ENCODE data around the gene ASB8.
"Not testable (repeated sequence)": the region's sequence is repeated elsewhere in the genome, so short reads cannot be mapped to it uniquely, and the experiment has no call there.

ASB8 gene

GRCh38 chr12:48182631-48183030 is 25.3 kb upstream of the ASB8 start:
- no peak for DNase-seq

- no peak for DNase-seq
Measured at GRCh38 chr12:48180857-48181495, 23.7 kb upstream of the ASB8 start.

GRCh38 chr12:48180424-48180823 is 23.1 kb upstream of the ASB8 start:
- DNase-seq: no peak

GRCh38 chr12:48179466-48179865 is 22.2 kb upstream of the ASB8 start:
- DNase-seq: no peak

GRCh38 chr12:48177982-48178381 is 20.7 kb upstream of the ASB8 start:
- no peak for DNase-seq

GRCh38 chr12:48176417-48176751 is 19.1 kb upstream of the ASB8 start:
- no peak for DNase-seq

- no peak for DNase-seq
Measured at GRCh38 chr12:48175613-48176416, 18.5 kb upstream of the ASB8 start.

- DNase-seq: no peak
Measured at GRCh38 chr12:48169011-48169410, 11.7 kb upstream of the ASB8 start.

GRCh38 chr12:48165089-48165981 is 8.0 kb upstream of the ASB8 start:
- DNase-seq: peak in 5 of 6 experiments; percentile 31 to 79 (median 39)

- no peak for DNase-seq
Measured at GRCh38 chr12:48164451-48164850, 7.1 kb upstream of the ASB8 start.

- no peak for DNase-seq
Measured at GRCh38 chr12:48163150-48163747, 5.9 kb upstream of the ASB8 start.

- DNase-seq: no peak
Measured at GRCh38 chr12:48160807-48161206, 3.5 kb upstream of the ASB8 start.

- no peak for DNase-seq
Measured at GRCh38 chr12:48160046-48160445, 2.7 kb upstream of the ASB8 start.

- no peak for DNase-seq
Measured at GRCh38 chr12:48157889-48158370, 615 bp upstream of the ASB8 start.

- DNase-seq: peak in 1 of 6 experiments; percentile 40
Measured at GRCh38 chr12:48156652-48157017, 680 bp downstream of the ASB8 start.

- not testable (repeated sequence) for DNase-seq
Measured at GRCh38 chr12:48155786-48156185, 1.5 kb downstream of the ASB8 start.

GRCh38 chr12:48151103-48151771 is 6.1 kb downstream of the ASB8 start:
- no peak for DNase-seq

GRCh38 chr12:48145981-48146380 is 11.3 kb downstream of the ASB8 start:
- DNase-seq: no peak

- no peak for DNase-seq
Measured at GRCh38 chr12:48143898-48144297, 13.4 kb downstream of the ASB8 start.

- DNase-seq: no peak
Measured at GRCh38 chr12:48142818-48143674, 14.3 kb downstream of the ASB8 start.

- no peak for DNase-seq
Measured at GRCh38 chr12:48135027-48135426, 22.3 kb downstream of the ASB8 start.

Measured in stimulated activated naive CD4-positive, alpha-beta T cell (primary cell).